Nephron progenitor cell (in vitro differentiated cells): Measurements from ENCODE around the gene MYO5B.

ENCODE experiments used
- DNase-seq: peaks from one replicate; pipeline ENCODE4 v3.0.0; 2021
- H3K27ac Mint-ChIP-seq: 2 replicates; pipeline ENCODE4 v1.8.0; 2021; ENCODE audit warnings: mild to moderate bottlenecking, moderate library complexity, mixed read lengths
- H3K27me3 Mint-ChIP-seq: 2 replicates; pipeline ENCODE4 v1.8.0; 2021; ENCODE audit warnings: mild to moderate bottlenecking, low read depth, mixed read lengths; ENCODE audit not compliant: poor library complexity
- H3K36me3 Mint-ChIP-seq: 2 replicates; pipeline ENCODE4 v1.8.0; 2021; ENCODE audit warnings: low read depth, mixed read lengths
- H3K4me1 Mint-ChIP-seq: 2 replicates; pipeline ENCODE4 v1.8.0; 2021; ENCODE audit warnings: mixed read lengths
- H3K4me3 Mint-ChIP-seq: 2 replicates; pipeline ENCODE4 v1.8.0; 2021; ENCODE audit warnings: mild to moderate bottlenecking, moderate library complexity, mixed read lengths
- H3K9me3 Mint-ChIP-seq: 2 replicates; pipeline ENCODE4 v1.8.0; 2021; ENCODE audit warnings: mild to moderate bottlenecking, moderate library complexity, mixed read lengths
- CTCF ChIP-seq: fragments of 200-600 bp; sonication (generic); IDR thresholded peaks from 2 replicates; pipeline ENCODE4 v1.5.0; 2021; ENCODE audit warnings: antibody characterized with exemption

MYO5B gene

GRCh38 chr18:49862656-49863385 lies 332.1 kb downstream of the MYO5B start:
- no peaks in the 10 kb centered on the region for H3K36me3 Mint-ChIP-seq

DNA sequence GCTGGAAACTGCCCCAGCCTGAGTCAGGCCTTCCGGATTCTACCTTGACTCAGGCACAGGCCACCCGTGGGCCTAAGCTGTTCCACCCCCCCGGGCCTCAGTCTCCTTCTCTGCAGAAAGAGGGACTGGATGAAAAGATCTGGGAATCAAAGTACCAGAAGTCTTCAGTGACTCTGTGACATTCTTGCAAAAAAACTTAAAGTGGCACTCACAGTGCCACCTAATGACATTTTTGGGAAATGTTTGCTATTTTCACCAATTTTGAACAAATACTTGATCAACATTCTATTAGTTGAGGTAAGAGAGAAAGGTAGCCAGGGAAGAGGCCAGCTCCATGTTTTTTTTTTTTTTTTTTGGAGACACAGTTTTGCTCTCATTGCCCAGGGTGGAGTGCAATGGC lies 333.3 kb downstream of the MYO5B start:
- peak; percentile 39 for TF ChIP-seq CTCF
- peaks cover 7% of the 10 kb centered on the region for H3K27me3 Mint-ChIP-seq

More at GRCh38 chr18:49862656-49863385, 332.1 kb downstream of the MYO5B start:
- DNase-seq = no peak
- TF ChIP-seq CTCF = no peak
- peaks cover 12% of the 10 kb centered on the region for H3K4me1 Mint-ChIP-seq
- H3K27me3 Mint-ChIP-seq = peaks cover 10% of the 10 kb centered on the region
- H3K9me3 Mint-ChIP-seq = no peaks in the 10 kb centered on the region
- H3K27ac Mint-ChIP-seq = no peak overlapping the region
- H3K4me3 Mint-ChIP-seq = no peak overlapping the region

GRCh38 chr18:49859725-49860124 lies 335.2 kb downstream of the MYO5B start:
- DNase-seq = no peak
- Mint-ChIP-seq H3K4me1 (peaks cover 12% of the 10 kb centered on the region), H3K9me3 (no peaks in the 10 kb centered on the region), H3K36me3 (no peaks in the 10 kb centered on the region), H3K27me3 (peaks cover 10% of the 10 kb centered on the region), H3K27ac (no peak overlapping the region), H3K4me3 (no peak overlapping the region)
- TF ChIP-seq CTCF = no peak

More for the DNA sequence above, 333.3 kb downstream of the MYO5B start:
- DNase-seq = no peak
- Mint-ChIP-seq H3K4me3 (no peak overlapping the region), H3K27ac (no peak overlapping the region), H3K36me3 (no peaks in the 10 kb centered on the region), H3K4me1 (peaks cover 12% of the 10 kb centered on the region), H3K9me3 (no peaks in the 10 kb centered on the region)

DNA sequence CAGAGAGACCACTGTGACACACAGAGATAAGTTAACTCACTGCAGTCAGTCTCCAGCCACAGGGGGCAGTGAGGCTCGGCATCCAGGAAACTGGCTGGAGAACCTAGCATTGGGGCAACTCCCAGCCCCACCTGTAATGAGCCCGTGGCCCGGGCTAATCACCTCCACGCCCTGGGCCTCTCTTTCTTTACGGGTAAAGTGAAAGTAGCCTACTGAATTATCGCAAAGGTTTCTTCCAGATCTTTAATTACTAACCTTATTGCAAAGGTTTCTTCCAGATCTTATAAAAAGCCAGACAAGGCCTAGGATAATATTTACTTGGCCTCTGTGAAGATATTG lies 336.0 kb downstream of the MYO5B start:
- H3K4me1 Mint-ChIP-seq = peaks cover 12% of the 10 kb centered on the region
- H3K27ac Mint-ChIP-seq = no peak overlapping the region
- H3K9me3 Mint-ChIP-seq = no peaks in the 10 kb centered on the region
- DNase-seq = no peak
- no peak overlapping the region for H3K4me3 Mint-ChIP-seq
- peaks cover 10% of the 10 kb centered on the region for H3K27me3 Mint-ChIP-seq
- TF ChIP-seq CTCF = no peak
- H3K36me3 Mint-ChIP-seq = no peaks in the 10 kb centered on the region

DNA sequence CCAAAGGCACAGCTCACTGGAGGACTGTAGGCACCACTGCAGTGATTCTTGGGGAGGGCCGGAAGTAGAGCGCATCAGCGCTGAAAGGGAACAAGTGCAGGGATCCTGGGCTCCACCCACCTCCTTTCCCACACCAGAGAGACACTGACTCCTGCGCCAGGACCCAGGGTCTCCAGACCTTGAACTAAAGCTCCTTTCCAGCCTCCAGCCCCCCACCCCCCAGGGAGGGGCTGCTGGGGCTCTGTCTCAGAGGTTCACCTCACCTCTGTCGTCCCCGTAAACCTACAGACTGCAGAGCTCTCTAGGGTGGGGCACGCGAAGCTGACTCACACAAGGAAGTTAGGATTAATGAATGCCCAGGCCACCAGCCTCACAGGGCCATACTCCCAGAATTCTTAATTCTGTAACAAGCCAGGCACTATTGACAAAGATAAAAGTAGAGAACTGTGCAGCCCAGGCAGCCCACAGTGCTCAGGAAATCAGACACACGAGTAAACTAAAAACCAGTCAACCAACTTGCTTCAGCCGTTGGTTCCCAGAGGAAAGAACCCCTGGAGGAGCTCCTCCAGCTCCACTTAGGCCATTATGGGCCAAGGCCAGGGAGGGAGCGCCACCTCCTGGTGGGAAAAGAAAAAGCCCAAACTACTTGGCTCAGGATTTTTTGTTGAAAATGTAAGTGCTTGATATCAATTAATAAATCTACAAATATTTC lies 336.5 kb downstream of the MYO5B start:
- Mint-ChIP-seq H3K4me1 (peaks cover 12% of the 10 kb centered on the region), H3K4me3 (no peak overlapping the region), H3K27me3 (peaks cover 10% of the 10 kb centered on the region), H3K27ac (no peak overlapping the region), H3K36me3 (no peaks in the 10 kb centered on the region), H3K9me3 (no peaks in the 10 kb centered on the region)
- DNase-seq = peak; percentile 82
- TF ChIP-seq CTCF = peak; percentile 98

- no peaks in the 10 kb centered on the region for H3K9me3 Mint-ChIP-seq
- no peaks in the 10 kb centered on the region for H3K36me3 Mint-ChIP-seq
- H3K4me3 Mint-ChIP-seq = no peak overlapping the region
- TF ChIP-seq CTCF = no peak
- peaks cover 10% of the 10 kb centered on the region for H3K27me3 Mint-ChIP-seq
- DNase-seq = no peak
- no peak overlapping the region for H3K27ac Mint-ChIP-seq
- H3K4me1 Mint-ChIP-seq = peaks cover 12% of the 10 kb centered on the region
Measured at GRCh38 chr18:49857708-49858107, 337.2 kb downstream of the MYO5B start.
